ENCODE data around the gene PLCB4. TPM values are rescaled to one million over a fixed set of nuclear protein-coding genes. Genes with fewer than 3 reads are reported as not detected.

PLCB4 gene
- total RNA-seq, 1 experiment from 2014 or later: 10.1 TPM

DNA sequence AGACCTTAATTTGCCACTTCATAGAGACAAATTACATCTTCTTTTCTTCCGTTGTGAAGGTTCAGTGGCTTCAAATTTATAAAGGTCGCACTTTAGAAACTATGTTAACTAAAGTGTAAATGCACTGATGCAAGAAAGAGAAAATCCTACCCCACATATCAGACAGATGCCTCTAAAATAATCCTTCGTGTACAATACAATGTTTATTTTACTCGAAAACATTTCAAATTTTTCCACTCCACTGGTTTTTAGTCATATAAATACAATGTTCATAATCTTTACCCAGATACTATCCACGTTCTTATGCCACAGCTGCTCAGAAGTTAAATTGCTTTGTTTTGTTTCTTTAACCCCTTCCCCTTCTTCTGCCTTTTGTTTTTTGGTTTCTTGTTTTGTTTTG is 305.2 kb downstream of the PLCB4 start:
- H3K4ac ChIP-seq (ENCODE audit: low read depth, low read length): no peak overlapping the region
- no peaks in the 10 kb centered on the region for H3K79me2 ChIP-seq (ENCODE audit: insufficient read depth, low read length)
- no peak overlapping the region for H3K14ac ChIP-seq (ENCODE audit: insufficient read depth, low read length)
- no peaks in the 10 kb centered on the region for H3K79me1 ChIP-seq (ENCODE audit: insufficient read depth, low read depth, low read length, poor library complexity, severe bottlenecking)
- no peak overlapping the region for H3K56ac ChIP-seq (ENCODE audit: insufficient read length, low read depth, low read length)
- no peak overlapping the region for H3K23ac ChIP-seq (ENCODE audit: insufficient read length, low read depth, low read length)
- H3K23me2 ChIP-seq (ENCODE audit: insufficient read length, low read depth, low read length, poor library complexity, severe bottlenecking): no peaks in the 10 kb centered on the region
- TF ChIP-seq, protein P1, sequence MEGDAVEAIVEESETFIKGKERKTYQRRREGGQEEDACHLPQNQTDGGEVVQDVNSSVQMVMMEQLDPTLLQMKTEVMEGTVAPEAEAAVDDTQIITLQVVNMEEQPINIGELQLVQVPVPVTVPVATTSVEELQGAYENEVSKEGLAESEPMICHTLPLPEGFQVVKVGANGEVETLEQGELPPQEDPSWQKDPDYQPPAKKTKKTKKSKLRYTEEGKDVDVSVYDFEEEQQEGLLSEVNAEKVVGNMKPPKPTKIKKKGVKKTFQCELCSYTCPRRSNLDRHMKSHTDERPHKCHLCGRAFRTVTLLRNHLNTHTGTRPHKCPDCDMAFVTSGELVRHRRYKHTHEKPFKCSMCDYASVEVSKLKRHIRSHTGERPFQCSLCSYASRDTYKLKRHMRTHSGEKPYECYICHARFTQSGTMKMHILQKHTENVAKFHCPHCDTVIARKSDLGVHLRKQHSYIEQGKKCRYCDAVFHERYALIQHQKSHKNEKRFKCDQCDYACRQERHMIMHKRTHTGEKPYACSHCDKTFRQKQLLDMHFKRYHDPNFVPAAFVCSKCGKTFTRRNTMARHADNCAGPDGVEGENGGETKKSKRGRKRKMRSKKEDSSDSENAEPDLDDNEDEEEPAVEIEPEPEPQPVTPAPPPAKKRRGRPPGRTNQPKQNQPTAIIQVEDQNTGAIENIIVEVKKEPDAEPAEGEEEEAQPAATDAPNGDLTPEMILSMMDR (conservative IDR thresholded peaks at IDR 0.05): no peak
- H4K8ac ChIP-seq (replicated peaks; ENCODE audit: insufficient read length, low read depth, low read length): no peak overlapping the region
- DNase-seq: no peak
- H3K27me3 Mint-ChIP-seq (ENCODE audit: low read depth): no peaks in the 10 kb centered on the region
- H4K20me1 ChIP-seq (ENCODE audit: control insufficient read depth, insufficient read depth, insufficient read length): no peaks in the 10 kb centered on the region
- no peak overlapping the region for H2BK12ac ChIP-seq (ENCODE audit: insufficient read length, low read depth, low read length)
- no peaks in the 10 kb centered on the region for H3K9me3 ChIP-seq (ENCODE audit: control insufficient read depth, low read depth, low read length)
- WGBS (ENCODE audit: extremely low coverage, insufficient read length, low lambda C conversion rate): 100% methylated on average over 2 of the region's 5 CpGs
- H2BK120ac ChIP-seq (ENCODE audit: low read depth, low read length, poor library complexity, severe bottlenecking): no peak overlapping the region
- H2AK5ac ChIP-seq (ENCODE audit: insufficient read length, low read length): peak overlapping the region; percentile 14
- peaks cover 21 to 30% of the 10 kb centered on the region in 2 experiments for H3K4me1 Mint-ChIP-seq
- no peaks in the 10 kb centered on the region; the same call in 1 of the 2 replicates for H3K4me1 ChIP-seq (ENCODE audit: insufficient read depth, low read length)
- no peaks in the 10 kb centered on the region for H3K9me3 Mint-ChIP-seq
- no peak overlapping the region for H4K5ac ChIP-seq (ENCODE audit: insufficient read length, low read depth, low read length)
- H3K4me3 Mint-ChIP-seq: no peak overlapping the region
- no peak overlapping the region for H2BK5ac ChIP-seq (ENCODE audit: insufficient read length, low read length)
- H3K36me3 Mint-ChIP-seq (ENCODE audit: insufficient read depth in 1 of 3, low read depth in 3 of 3): no peaks in the 10 kb centered on the region; a peak in 2 of 7 replicates
- peak overlapping the region; percentile 0 to 15 (median 6); a peak in 4 of 7 replicates for H3K27ac Mint-ChIP-seq
- no peak overlapping the region for H3T11ph ChIP-seq (ENCODE audit: low read length)
- H3K9ac ChIP-seq (ENCODE audit: extremely low read depth, insufficient read length, low read length): no peak overlapping the region
- H3K27me3 ChIP-seq (ENCODE audit: insufficient read depth, low read length): no peaks in the 10 kb centered on the region
- no peak overlapping the region for H3K27ac ChIP-seq (ENCODE audit: insufficient read length, low read depth, low read length)
- H2BK20ac ChIP-seq (ENCODE audit: low read depth, low read length, poor library complexity, severe bottlenecking): no peak overlapping the region
- H2AFZ ChIP-seq (ENCODE audit: low read length): no peak overlapping the region
- no peak overlapping the region for H3K4me2 ChIP-seq (ENCODE audit: insufficient read depth, insufficient read length, low read length)
- H3K18ac ChIP-seq (ENCODE audit: insufficient read length, low read depth, low read length): no peak overlapping the region
- H2BK15ac ChIP-seq (ENCODE audit: low read depth, low read length): no peak overlapping the region
- no peak overlapping the region for H4K91ac ChIP-seq (ENCODE audit: insufficient read length, low read depth, low read length)
